Forelimb muscle (tissue), 1 donor: Measurements from ENCODE around the gene MTHFD2L. TPM values are rescaled to one million over a fixed set of nuclear protein-coding genes. Genes with fewer than 3 reads are reported as not detected.
"Not testable (repeated sequence)": the region's sequence is repeated elsewhere in the genome, so short reads cannot be mapped to it uniquely, and the experiment has no call there.

Source experiments
- DNase-seq: peaks from one replicate; pipeline ENCODE4 v3.0.0-alpha.2; 2013; ENCODE audit warnings: low read depth
- polyA plus RNA-seq: library from polyadenylated mRNA; unstranded; fragments of 120-200 nt; gene quantifications from one replicate; pipeline ENCODE4 v1.2.1, GENCODE V29; 2013; ENCODE audit not compliant: insufficient read length

The MTHFD2L gene
- polyA plus RNA-seq, 1 donor: 14.3 TPM

- DNase-seq: peak; percentile 34
These were observed 31.6 kb downstream of the MTHFD2L start for GRCh38 chr4:74189331-74190043.

GRCh38 chr4:74190332-74190731, 32.4 kb downstream of the MTHFD2L start:
- DNase-seq: no peak

- no peak for DNase-seq
These were observed 33.0 kb downstream of the MTHFD2L start for GRCh38 chr4:74190919-74191397.

- no peak for DNase-seq
These were observed 39.2 kb downstream of the MTHFD2L start for GRCh38 chr4:74197080-74197479.

GRCh38 chr4:74202062-74202586, 44.2 kb downstream of the MTHFD2L start:
- no peak for DNase-seq

GRCh38 chr4:74203467-74203866, 45.5 kb downstream of the MTHFD2L start:
- DNase-seq: no peak

- no peak for DNase-seq
These were observed 47.1 kb downstream of the MTHFD2L start for GRCh38 chr4:74205046-74205445.

- no peak for DNase-seq
These were observed 47.6 kb downstream of the MTHFD2L start for GRCh38 chr4:74205559-74205958.

- no peak for DNase-seq
These were observed 48.3 kb downstream of the MTHFD2L start for GRCh38 chr4:74206088-74206825.

GRCh38 chr4:74214457-74215159, 56.7 kb downstream of the MTHFD2L start:
- DNase-seq: not testable (repeated sequence)

- not testable (repeated sequence) for DNase-seq
These were observed 57.3 kb downstream of the MTHFD2L start for GRCh38 chr4:74215236-74215635.

GRCh38 chr4:74217365-74217764, 59.4 kb downstream of the MTHFD2L start:
- no peak for DNase-seq

GRCh38 chr4:74218201-74218600, 60.3 kb downstream of the MTHFD2L start:
- DNase-seq: no peak

- DNase-seq: no peak
These were observed 61.3 kb downstream of the MTHFD2L start for GRCh38 chr4:74219240-74219639.

GRCh38 chr4:74223098-74223497, 65.2 kb downstream of the MTHFD2L start:
- no peak for DNase-seq

GRCh38 chr4:74223801-74224200, 65.9 kb downstream of the MTHFD2L start:
- DNase-seq: no peak

GRCh38 chr4:74228691-74229640, 71.0 kb downstream of the MTHFD2L start:
- DNase-seq: peak; percentile 22

GRCh38 chr4:74230902-74231499, 73.1 kb downstream of the MTHFD2L start:
- no peak for DNase-seq

GRCh38 chr4:74235135-74235534, 77.2 kb downstream of the MTHFD2L start:
- DNase-seq: no peak

GRCh38 chr4:74237425-74237966, 79.6 kb downstream of the MTHFD2L start:
- no peak for DNase-seq
